Thyroid gland (tissue), 4 donors: ENCODE measurements around the gene KMO.

Experiments used
- CTCF ChIP-seq, 6 experiments: fragments of 200-600 bp in 3 of 6; fragments of 450-650 bp in 3 of 6; sonication (generic) in 3 of 6; IDR thresholded peaks; one replicate each; pipeline ENCODE4 v1.5.1; 2016 to 2019; ENCODE audit warnings: antibody characterized with exemption in 6 of 6, mild to moderate bottlenecking in 2 of 6, inconsistent platforms in 1 of 6, moderate library complexity in 1 of 6
- POLR2A ChIP-seq, 2 donors: fragments of 450-650 bp; IDR thresholded peaks; one replicate each; pipeline ENCODE4 v1.6.1; 2017; ENCODE audit warnings: antibody characterized with exemption in 2 of 2, mild to moderate bottlenecking in 2 of 2, moderate library complexity in 1 of 2

GRCh38 chr1:241533326-241534115 is 1.3 kb downstream of the KMO start:
- TF ChIP-seq CTCF (IDR thresholded peaks at IDR 0.05), result no peak
- no peak for TF ChIP-seq POLR2A (IDR thresholded peaks at IDR 0.05)
